HG03097 (cell line): ENCODE data around the gene FN3K.
"Not testable (repeated sequence)": the region's sequence is repeated elsewhere in the genome, so short reads cannot be mapped to it uniquely, and the experiment has no call there.

ENCODE experiments used
- ATAC-seq: cut with Tn5 transposase; IDR thresholded peaks from one replicate; pipeline ENCODE4 v1.9.1; 2021; ENCODE audit not compliant: unreplicated experiment, low FRiP score

The FN3K gene

DNA sequence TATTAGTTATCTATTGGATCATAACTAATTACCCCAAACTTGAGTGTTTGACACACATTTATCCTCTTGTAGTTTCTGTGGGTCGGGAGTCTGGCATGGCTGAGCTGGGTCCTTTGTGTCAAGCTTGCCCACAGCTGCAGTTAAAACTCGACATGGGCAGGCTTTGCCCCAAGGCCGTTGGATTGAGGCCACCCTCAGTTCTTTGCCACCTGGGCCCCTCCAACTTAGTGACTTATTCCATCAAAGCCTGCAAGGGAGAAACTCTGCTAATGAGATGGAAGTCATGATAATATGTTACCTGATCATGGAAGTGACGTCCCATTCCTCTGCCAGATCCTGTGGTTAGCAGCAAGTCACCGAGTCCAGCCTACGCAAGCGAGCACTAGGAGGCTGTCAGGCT lies 33.6 kb downstream of the FN3K start:
- no peak for ATAC-seq

- no peak for ATAC-seq
Measured at GRCh38 chr17:82772026-82772425, 36.6 kb downstream of the FN3K start.

- not testable (repeated sequence) for ATAC-seq
Measured at GRCh38 chr17:82774456-82774855, 39.0 kb downstream of the FN3K start.

GRCh38 chr17:82775001-82775823 lies 39.8 kb downstream of the FN3K start:
- ATAC-seq, result no peak

- ATAC-seq, result no peak
Measured at GRCh38 chr17:82776454-82776853, 41.0 kb downstream of the FN3K start.

GRCh38 chr17:82777778-82778375 lies 42.5 kb downstream of the FN3K start:
- ATAC-seq, result not testable (repeated sequence)

DNA sequence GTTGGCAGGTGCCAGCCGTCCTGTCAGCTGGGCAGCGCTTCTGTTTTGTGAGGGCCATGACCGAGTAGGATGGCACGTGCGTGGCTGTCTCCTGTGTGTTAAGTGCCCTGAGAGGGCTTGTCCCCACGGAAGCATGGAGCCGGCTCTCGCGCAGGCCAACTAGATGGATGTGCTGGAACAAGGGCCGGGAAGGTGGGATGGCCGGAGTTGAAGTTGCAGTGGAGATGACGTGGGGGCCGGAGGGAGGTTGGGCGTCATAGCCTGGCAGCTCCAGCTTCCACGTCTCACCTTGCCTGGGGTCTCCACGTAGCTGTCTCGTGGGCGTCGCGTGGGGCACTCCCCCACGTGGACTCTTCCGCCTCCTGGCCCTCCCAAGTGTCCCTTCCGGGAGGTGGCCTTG lies 44.1 kb downstream of the FN3K start:
- ATAC-seq, result no peak

DNA sequence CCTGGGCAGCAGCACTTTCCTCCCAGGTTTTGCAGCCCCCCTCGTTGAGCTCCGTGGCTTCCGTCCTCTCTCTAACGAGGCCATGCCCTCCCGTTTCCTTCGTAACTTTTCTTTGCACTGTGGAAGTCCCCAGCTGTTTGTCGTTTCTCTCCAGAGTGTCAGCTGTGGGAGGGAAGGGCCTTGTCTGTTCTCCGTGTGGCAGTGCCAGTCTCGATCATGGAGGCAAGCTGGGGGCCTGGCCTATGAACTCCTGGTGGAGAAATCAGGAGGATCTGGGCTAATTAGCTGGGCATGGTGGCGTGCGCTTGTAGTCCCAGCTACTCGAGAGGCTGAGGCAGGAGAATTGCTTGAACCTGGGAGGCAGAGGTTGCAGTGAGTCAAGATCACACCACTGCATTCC lies 44.8 kb downstream of the FN3K start:
- no peak for ATAC-seq

DNA sequence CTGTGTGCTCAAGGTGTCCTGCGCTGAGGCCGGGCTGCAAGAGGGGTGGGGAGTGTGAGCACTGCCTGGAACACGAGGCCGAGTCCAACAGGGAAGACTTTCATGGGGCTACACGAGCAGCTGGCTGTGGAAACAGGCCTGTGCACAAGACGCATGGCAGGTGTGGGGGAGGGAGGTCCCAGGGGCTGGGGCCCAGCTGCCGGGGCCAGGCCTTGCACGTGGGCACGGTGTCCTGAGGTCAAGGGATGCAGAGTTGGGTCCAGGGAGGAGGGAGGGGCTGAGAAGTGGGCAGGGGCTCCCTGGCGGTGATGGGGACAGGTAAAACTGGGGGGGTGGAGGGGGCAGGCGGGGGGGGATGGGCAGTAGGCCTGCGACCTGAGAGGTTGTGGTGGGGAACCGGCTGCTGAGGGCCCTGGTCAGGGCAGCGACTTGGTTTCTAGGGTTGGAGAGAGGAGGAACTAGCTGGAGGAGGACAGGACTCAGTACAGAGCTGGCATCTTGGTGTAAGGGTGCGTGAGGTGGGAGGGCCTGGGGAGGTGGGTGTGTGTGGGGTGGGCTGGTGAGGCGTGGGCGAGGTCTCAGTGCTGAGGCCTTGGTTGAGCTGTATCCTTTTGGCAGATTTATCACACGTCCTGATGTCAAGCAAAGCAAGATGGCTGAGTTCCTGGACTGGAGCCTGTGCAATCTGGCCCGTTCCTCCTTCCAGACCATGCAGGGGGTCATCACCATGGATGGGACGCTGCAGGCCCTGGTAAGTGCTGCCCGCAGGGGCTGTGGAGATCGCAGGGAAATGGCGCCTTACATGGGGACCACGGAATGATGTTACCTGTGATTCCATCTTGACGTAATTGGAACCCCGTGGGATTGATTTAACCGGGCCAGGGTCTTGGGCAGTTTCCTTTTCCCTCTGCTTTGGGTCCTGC lies 45.8 kb downstream of the FN3K start:
- ATAC-seq, result no peak

GRCh38 chr17:82781894-82782274 lies 46.5 kb downstream of the FN3K start:
- no peak for ATAC-seq

- no peak for ATAC-seq
Measured at GRCh38 chr17:82782657-82783207, 47.3 kb downstream of the FN3K start.

DNA sequence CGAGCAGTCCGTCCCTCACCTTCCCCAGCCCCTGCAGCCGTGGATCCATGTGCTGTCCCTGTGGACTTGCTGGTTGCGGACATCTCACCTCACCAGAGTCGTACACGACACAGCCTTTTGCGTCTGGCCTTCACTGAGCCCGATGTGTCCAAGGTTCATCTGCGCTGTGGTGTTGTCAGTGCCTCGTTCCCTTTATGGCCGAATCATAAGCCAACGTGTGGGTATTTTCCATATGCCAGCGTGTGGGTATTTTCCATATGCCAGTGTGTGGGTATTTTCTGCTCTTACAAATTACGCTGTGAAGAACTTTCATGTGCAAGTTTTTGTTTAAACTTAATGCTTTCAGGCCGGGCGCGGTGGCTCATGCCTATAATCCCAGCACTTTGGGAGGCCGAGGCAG lies 48.1 kb downstream of the FN3K start:
- ATAC-seq, result no peak

GRCh38 chr17:82785581-82785980 lies 50.2 kb downstream of the FN3K start:
- ATAC-seq, result not testable (repeated sequence)

- no peak for ATAC-seq
Measured at GRCh38 chr17:82786427-82786826, 51.0 kb downstream of the FN3K start.

DNA sequence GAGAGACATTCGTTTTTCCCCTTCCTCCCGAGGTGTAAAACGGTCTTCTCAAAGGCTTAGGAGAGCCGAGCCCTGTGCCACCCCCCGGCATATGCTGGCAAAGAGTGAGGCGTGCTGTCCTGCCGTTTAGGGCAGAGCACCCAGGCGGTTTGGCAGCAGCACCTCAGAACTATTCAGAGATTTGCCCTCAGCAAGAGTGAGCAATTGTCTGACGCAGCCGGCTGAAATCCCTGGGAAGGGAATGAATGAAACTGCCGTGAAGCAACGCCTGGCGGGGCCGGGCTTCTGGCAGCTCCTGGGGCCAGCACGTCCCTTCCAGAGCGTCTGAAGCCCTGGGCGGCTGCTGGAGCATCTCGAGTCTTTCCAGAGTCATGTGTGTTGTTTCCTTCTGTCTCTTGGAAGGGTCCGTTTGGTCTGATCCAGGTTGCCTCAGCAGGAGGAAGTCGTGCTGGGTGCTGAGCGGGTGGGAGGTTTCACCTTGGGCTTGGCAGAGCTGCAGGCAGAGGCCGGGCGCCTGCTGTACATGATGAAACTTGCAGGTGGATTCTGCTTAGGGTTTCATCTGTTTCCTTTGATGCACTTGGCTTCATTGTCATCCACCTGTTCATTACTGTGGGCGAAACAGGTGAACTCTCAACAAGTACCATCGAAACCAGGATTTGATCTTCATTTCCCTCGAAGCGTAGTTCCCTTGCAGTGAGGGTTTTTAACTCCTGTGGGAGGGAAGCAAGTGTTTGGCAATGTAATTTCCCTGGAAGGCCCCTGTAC lies 51.9 kb downstream of the FN3K start:
- no peak for ATAC-seq

DNA sequence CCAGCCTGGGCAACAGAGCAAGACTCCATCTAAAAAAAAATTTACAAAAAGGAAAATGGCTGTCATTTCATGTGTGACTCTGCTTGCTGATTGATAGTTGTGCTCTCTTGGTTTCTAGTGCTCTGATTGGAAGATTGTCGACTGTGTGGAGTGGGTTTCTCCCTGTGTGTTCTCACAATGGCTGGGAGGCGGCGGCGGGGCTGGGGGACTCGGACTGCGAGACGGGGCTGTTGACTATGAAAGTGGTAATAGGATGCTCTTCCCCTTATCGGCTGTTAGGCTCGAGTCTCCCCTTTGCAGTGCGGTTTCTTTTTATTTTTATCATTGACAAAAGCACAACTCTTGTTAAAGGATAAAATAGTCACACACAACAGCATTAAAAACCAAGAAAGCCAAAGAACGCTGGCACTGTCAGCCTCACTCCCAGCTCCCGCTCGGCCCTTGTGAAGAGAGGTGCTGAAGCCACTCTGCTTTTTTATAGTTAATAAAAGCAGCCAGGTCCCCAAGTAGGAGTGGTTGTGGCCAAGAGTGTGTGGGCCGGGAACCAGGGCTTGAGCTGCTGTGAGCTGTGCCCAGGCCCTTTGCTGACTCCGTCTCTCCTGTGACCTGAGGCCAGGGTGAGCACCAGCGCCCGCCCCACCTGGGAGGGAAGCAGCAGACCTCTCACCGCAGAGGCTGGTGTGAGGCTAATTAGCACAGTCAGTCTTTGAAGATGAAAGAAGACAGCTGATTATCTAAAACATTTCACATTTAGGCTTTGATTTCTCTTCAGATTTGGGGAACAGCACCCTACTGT lies 53.0 kb downstream of the FN3K start:
- no peak for ATAC-seq

GRCh38 chr17:82789051-82789592 lies 53.7 kb downstream of the FN3K start:
- ATAC-seq, result no peak

- ATAC-seq, result no peak
Measured at GRCh38 chr17:82789806-82790205, 54.4 kb downstream of the FN3K start.

GRCh38 chr17:82790391-82790790 lies 55.0 kb downstream of the FN3K start:
- ATAC-seq, result no peak
